ENCODE measurements around the gene PNPLA2. TPM values are rescaled to one million over a fixed set of nuclear protein-coding genes. Genes with fewer than 3 reads are reported as not detected.

PNPLA2 gene
- total and polyA plus RNA-seq, 2 of the 8 experiments (the other 6 are each of a cell fraction or from before 2014, with no cell fraction given), result 30.9 to 62.1 TPM

DNA sequence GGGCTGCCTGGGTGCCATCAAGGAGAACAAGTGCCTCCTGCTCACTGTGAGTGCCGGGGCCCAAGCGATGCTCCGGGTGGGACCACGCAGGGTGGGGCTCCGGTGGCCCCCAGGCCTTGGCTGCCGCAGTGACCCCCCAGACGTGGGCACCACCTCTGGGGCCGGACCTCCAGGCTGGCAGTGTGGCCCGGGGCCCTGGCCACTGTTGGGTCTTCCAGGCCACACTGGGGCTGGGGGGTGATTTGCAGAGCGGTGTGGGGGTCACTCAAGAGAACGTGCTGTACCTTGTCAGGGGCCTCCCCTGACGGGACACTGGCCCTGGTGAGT is 43.9 kb downstream of the PNPLA2 start:
- Histone ChIP-seq H3K27ac (ENCODE audit: low read depth, low read length) (no peak overlapping the region), H2BK12ac (ENCODE audit: low read depth, low read length) (no peak overlapping the region), H3K23me2 (ENCODE audit: low read depth, low read length) (no peaks in the 10 kb centered on the region), H3K79me2 (ENCODE audit: control insufficient read depth in 1 of 2, insufficient read depth in 2 of 2, low read length in 2 of 2) (no peaks in the 10 kb centered on the region), H3K9ac (replicated peaks in 1 of 4; ENCODE audit: extremely low read depth in 1 of 4, low read depth in 3 of 4, low read length in 3 of 4) (no peak overlapping the region; a peak in 1 of 7 replicates), H2BK5ac (ENCODE audit: low read depth, low read length) (no peak overlapping the region; the same call in 1 of the 2 replicates), H3K9me3 (ENCODE audit: insufficient read depth in 2 of 2, low read depth in 1 of 2, low read length in 1 of 2) (no peaks in the 10 kb centered on the region), H3K27me3 (replicated peaks in 1 of 4; ENCODE audit: control insufficient read depth in 3 of 4, extremely low read depth in 1 of 4, insufficient read depth in 3 of 4, low read length in 3 of 4) (peaks cover 0 to 2% (median 0%) of the 10 kb centered on the region in 4 experiments; a peak in 1 of 7 replicates), H4K20me1 (replicated peaks in 1 of 2; ENCODE audit: control insufficient read depth in 1 of 2, insufficient read depth in 2 of 2, low read length in 2 of 2) (peaks cover 9 to 46% of the 10 kb centered on the region in 2 experiments), H3K4ac (replicated peaks; ENCODE audit: insufficient read length, low read depth, low read length) (peak overlapping the region; percentile 29), H3K14ac (ENCODE audit: insufficient read length) (no peak overlapping the region), H4K91ac (replicated peaks; ENCODE audit: insufficient read length, low read length) (peak overlapping the region; percentile 69), H3K36me3 (ENCODE audit: control insufficient read depth in 2 of 4, insufficient read depth in 4 of 4, low read length in 3 of 4) (peaks cover 0 to 4% (median 0%) of the 10 kb centered on the region in 4 experiments; a peak in 3 of 8 replicates), H2BK15ac (ENCODE audit: low read length) (no peak overlapping the region), H2AK5ac (ENCODE audit: low read depth, low read length) (no peak overlapping the region), H3K4me1 (replicated peaks in 1 of 4; ENCODE audit: control insufficient read depth in 3 of 4, insufficient read depth in 4 of 4, low read length in 3 of 4) (peaks cover 0 to 31% (median 23%) of the 10 kb centered on the region in 4 experiments; a peak in 6 of 7 replicates), H4K8ac (ENCODE audit: extremely low read depth, insufficient read depth, low read length) (no peak overlapping the region; the same call in 1 of the 2 replicates), H3K4me2 (ENCODE audit: insufficient read depth in 1 of 2, low read depth in 2 of 2, low read length in 2 of 2) (peak overlapping the region; percentile 24 to 36; a peak in 1 of 4 replicates), H2AFZ (ENCODE audit: low read length) (no peak overlapping the region), H3K18ac (ENCODE audit: extremely low read depth, low read length) (no peak overlapping the region; the same call in 1 of the 2 replicates), H3K23ac (ENCODE audit: insufficient read length) (no peak overlapping the region), H2BK20ac (ENCODE audit: low read length) (no peak overlapping the region), H3K56ac (replicated peaks; ENCODE audit: insufficient read length, low read depth, low read length) (no peak overlapping the region), H3K79me1 (ENCODE audit: low read depth, low read length) (peaks cover 3% of the 10 kb centered on the region), H3K4me3 (ENCODE audit: extremely low read depth in 1 of 4, insufficient read depth in 2 of 4, low read depth in 3 of 4, low read length in 4 of 4) (peak overlapping the region in 1 of 4 experiments; percentile 22; a peak in 1 of 8 replicates), H2BK120ac (replicated peaks; ENCODE audit: low read depth, low read length) (no peak overlapping the region), H4K5ac (ENCODE audit: insufficient read length, low read depth, low read length) (peak overlapping the region; percentile 15)
- 84% methylated on average over 10 of the region's 12 CpGs; no CpG with 5 or more reads in 1 of the 2 experiments for WGBS, 2 experiments (ENCODE audit: extremely low coverage in 1 of 2, insufficient coverage in 1 of 2, insufficient read length in 1 of 2, insufficient replicate concordance in 2 of 2, low coverage in 1 of 2, low lambda C conversion rate in 2 of 2, missing lambda C conversion rate in 1 of 2)
- DNase-seq (ENCODE audit: low read depth in 1 of 2, low spot score in 2 of 2), result no peak
- ChIA-PET CTCF (ENCODE audit: partially characterized antibody) (interaction anchor here (1.6 to 10.5 kb wide), 4 partner anchors 11 to 192 kb away, joined by 4 to 74 read pairs (median 11); partner anchors contain the start of gene TSPAN4), POLR2A (ENCODE audit: partially characterized antibody) (interaction anchor here (1.2 to 13.8 kb wide), 6 partner anchors 10 to 49 kb away, joined by 4 to 234 read pairs (median 7); partner anchors contain the start of genes CD151, POLR2L and TSPAN4)
- TF ChIP-seq CBX5 (IDR thresholded peaks at IDR 0.05; ENCODE audit: low read depth, low read length) (no peak), KDM1A (IDR thresholded peaks at IDR 0.05; ENCODE audit: borderline replicate concordance, low read length) (no peak), CHD1 (IDR thresholded peaks at IDR 0.05; ENCODE audit: low read depth, low read length) (no peak), CEBPB (IDR thresholded peaks at IDR 0.05; ENCODE audit: low read depth, low read length) (no peak), SRF (IDR thresholded peaks at IDR 0.05; ENCODE audit: low read depth, low read length) (no peak), POLR2A (IDR thresholded peaks at IDR 0.05; ENCODE audit: control extremely low read depth in 1 of 2, low read depth in 2 of 2, low read length in 2 of 2) (peak in 1 of 2 experiments; percentile 9; a peak in 1 of 3 replicates)
- no peak for FAIRE-seq

All from H1 (cell line).